ENCODE data around the gene SMYD5.
"Not testable (repeated sequence)": the region's sequence is repeated elsewhere in the genome, so short reads cannot be mapped to it uniquely, and the experiment has no call there.

Gene SMYD5

GRCh38 chr2:73214120-73215035 is at the start of gene SMYD5:
Gene SMYD5, plus strand, starts transcription at chr2:73214245. Its CDS starts 22 bp downstream, at chr2:73214267.
- no peak for DNase-seq (ENCODE audit: low read depth)

- DNase-seq (ENCODE audit: low read depth) = not testable (repeated sequence)
These were observed 48.1 kb upstream of the SMYD5 start for GRCh38 chr2:73165978-73166377.

- DNase-seq (ENCODE audit: low read depth) = not testable (repeated sequence)
These were observed 47.2 kb upstream of the SMYD5 start for GRCh38 chr2:73166813-73167212.

DNA sequence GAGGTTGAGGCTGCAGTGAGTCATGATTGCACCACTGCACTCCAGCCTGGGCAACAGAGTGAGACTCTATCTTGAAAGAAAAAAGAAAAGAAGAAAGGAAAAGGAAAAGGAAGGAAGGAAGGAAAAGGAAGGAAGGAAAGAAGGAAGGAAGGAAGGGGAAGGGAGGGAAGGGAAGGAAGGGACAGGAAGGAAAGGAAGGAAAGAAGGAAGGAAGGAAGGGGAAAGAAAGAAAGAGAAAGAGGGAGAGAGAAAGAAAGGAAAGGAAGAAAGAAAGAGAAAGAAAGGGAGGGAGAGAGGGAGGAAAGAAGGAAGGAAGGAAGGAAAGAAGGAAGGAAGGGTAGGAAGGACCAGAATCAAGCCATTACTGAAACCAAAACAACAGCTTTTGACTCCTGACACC is 45.7 kb upstream of the SMYD5 start:
- not testable (repeated sequence) for DNase-seq (ENCODE audit: low read depth)

DNA sequence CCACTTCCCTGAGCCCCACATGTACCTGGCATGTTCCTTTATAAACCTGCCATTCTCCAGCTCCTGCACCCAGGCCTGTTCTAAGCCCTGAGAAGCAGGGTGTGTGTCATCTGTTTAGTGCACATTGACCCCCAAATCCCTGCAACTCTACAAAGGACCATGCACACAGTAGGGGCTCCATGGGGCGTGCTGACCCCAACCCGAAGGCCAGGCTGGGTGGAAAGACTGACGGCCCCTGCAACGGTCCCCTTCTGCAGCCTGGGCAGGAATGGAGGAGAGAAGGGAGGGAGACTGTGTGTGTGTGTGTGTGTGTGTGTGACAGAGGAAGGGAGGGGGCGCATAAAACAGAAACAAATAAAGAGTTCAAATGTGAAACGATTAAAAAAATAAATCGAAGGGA is 43.7 kb upstream of the SMYD5 start:
- DNase-seq (ENCODE audit: low read depth) = not testable (repeated sequence)

DNA sequence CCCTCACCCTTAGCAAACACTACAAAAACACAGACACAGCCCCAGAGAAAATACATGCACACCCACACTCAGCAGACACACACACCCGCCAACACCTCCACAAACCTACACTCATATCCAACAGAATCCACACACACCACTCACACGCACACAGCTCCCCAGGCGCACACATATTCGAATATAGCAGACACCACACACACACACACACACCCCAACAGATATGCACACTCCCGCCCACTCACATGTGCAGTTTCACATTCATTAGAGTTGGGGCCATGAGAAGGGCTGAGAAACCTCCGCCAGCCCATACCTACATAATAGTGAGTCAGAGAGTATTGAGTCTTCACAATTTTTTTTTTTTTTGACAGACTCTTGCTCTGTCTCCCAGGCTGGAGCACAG is 41.1 kb upstream of the SMYD5 start:
- DNase-seq (ENCODE audit: low read depth) = no peak

- no peak for DNase-seq (ENCODE audit: low read depth)
These were observed 40.3 kb upstream of the SMYD5 start for GRCh38 chr2:73173781-73174180.

DNA sequence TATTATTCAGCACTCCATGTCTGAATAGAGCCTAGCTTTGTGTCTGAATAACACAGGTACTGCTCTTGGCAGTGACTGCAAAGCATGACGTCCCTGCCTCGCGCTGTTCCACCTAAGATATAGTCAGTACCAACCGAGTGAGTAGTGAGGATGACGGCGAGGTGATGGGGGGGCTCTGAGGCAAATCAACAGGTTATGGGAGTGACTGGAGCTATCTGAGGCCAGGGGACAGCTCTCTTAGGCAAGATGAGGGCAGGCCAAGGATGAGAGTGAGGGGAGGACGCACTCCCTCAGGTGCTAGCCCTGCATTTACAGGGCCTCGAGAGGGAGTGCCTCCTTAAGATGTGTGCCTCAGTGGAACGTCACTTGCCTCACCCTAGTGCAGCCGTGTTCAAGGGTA is 39.8 kb upstream of the SMYD5 start:
- no peak for DNase-seq (ENCODE audit: low read depth)

DNA sequence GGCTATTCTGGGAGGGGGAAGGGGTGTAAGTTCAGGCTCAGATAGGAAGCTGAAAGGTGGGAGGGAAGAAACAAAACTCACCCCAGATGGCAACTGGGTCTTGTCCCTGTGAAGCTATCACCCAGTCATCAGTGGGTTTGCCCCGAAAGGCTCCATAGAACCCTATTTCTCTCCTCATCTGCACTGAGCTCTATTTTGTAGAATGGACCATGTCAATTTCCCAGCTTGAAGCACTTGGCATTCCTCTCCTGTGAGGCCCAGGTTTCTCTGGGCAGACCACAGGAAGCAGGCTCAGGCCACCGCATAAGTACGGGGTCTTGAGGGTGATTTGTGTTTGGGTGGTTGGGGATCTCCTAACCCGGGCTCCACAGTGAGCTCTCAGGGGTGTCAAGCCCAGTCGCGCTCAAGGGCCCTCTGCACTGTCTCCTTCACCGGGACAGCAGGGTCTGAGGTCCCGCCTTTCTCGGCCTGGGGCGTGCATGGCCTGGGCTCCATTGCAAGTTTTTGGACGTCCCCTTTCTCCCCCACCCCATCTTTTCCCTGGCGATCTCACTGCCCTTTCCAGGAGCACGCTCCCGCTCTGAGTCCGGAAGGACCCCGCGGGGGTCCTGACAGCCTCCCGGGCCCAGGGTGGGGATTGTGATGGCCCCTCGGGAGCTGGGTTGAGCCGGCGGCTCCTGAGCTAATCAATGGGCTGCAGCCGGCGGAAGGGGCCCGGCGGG is 38.9 kb upstream of the SMYD5 start:
- DNase-seq (ENCODE audit: low read depth) = no peak

DNA sequence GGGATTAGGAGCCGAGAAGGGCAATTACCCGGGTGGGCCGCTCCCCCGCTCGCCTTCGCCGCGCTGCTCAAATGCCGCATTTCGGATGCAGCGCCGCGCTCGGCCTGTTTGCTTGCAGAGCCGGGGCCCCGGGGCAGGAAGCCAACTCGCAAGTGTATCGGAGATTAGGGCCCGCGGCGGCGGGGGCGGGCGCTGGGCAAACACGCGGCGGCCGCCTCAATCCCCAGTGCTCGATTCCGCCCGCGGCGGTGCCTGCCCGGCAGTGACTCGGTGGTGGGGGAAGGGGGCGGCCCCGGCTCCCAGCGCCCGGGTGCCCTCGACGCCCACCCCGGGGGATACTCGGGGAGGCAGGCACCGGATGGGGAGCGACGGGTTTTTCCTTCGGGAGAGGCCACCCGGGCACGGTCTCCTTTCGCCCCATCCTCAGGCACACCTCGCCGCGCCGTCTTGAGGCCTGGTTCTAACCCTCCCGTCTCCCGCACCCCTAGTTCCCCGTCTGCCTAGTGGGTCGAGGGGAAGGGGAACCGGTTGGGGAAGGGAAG is 38.3 kb upstream of the SMYD5 start:
- no peak for DNase-seq (ENCODE audit: low read depth)

DNA sequence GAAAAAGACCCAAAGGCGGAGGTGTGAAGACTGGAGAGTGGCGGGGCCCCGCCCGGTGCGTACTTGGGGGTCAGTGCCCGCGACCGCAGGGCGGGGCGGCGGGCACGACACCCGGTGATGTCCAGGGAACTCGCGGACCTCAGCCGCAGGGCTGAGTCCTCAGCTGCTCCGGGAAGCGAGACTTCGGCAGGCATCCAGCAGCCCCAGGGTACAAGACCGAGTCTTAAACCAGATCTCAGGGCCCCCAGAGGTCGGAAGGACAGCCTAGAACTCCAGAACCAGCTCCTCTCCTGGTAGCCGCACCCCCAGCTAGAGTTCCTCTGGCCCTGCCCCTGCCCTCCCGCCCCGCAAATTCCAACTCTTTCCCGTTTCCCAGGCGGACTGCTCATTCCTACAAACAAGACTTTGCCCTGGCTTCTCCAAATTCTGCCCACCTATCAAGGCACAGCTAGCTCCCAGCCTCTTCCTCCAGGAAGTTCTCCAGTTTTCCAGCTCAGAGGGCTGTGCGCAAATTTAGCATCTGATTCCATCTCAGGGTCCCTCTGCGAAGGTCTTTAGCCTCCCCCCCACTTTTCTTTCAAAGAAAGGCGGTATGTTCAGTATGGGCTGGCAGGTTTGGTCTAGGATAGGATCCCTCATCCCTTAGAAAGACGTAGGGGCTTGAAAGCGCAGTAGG is 37.7 kb upstream of the SMYD5 start:
- DNase-seq (ENCODE audit: low read depth) = no peak

GRCh38 chr2:73176881-73177644 is 37.0 kb upstream of the SMYD5 start:
- DNase-seq (ENCODE audit: low read depth) = no peak

- DNase-seq (ENCODE audit: low read depth) = no peak
These were observed 36.3 kb upstream of the SMYD5 start for GRCh38 chr2:73177645-73178255.

DNA sequence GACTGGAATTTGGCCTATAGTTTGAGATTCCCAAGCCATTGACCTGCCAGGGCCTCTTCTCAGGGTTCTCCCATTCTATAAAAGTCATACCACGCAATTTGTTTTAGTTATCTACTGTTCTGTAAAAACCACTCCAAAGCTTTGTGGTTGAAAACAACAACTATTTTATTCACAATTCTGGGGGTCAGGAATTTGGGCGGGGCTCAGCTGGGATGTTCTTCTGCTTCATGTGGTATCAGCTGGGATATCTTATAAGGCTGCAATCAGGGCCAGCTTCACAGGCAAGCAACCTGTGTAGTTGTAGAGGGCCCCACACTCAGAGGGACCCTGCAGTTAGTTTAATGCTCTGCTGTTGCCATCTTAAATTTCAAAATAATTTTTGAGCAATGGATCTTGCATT is 28.1 kb upstream of the SMYD5 start:
- DNase-seq (ENCODE audit: low read depth) = no peak

DNA sequence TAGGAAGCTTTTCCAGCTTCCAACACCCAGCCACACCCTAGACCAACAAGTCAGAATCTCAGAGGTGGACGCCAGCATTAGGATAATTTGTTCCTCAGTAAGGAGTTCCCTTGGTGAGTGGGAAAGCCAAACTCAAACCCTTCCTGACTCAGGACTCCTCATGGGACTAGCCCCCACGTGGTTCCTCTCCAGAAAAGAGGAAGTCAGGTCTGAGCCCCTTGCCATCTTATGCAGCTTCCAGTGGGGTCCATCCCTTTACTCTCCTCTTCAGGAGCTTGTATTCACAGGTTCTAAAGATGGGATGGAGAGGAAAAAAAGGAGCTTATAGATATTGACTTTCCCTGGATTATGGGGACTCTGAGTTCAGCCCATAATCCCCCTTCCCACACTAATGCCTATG is 26.5 kb upstream of the SMYD5 start:
- DNase-seq (ENCODE audit: low read depth) = no peak

- DNase-seq (ENCODE audit: low read depth) = no peak
These were observed 16.5 kb upstream of the SMYD5 start for GRCh38 chr2:73197579-73197978.

DNA sequence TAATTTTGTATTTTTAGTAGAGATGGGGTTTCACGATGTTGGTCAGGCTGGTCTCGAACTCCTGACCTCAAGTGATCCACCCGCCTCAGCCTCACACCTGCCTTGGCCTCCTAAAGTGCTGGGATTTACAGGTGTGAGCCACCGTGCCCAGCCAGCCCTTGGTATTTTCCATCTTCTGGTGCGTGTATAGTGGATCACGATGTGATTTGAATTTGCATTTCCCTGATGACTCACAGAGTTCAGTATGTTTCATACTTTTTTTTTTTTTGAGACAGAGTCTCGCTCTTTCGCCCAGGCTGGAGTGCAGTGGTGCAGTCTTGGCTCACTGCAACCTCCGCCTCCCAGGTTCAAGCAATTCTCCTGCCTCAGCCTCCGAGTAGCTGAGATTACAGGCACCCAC is 13.8 kb upstream of the SMYD5 start:
- not testable (repeated sequence) for DNase-seq (ENCODE audit: low read depth)

DNA sequence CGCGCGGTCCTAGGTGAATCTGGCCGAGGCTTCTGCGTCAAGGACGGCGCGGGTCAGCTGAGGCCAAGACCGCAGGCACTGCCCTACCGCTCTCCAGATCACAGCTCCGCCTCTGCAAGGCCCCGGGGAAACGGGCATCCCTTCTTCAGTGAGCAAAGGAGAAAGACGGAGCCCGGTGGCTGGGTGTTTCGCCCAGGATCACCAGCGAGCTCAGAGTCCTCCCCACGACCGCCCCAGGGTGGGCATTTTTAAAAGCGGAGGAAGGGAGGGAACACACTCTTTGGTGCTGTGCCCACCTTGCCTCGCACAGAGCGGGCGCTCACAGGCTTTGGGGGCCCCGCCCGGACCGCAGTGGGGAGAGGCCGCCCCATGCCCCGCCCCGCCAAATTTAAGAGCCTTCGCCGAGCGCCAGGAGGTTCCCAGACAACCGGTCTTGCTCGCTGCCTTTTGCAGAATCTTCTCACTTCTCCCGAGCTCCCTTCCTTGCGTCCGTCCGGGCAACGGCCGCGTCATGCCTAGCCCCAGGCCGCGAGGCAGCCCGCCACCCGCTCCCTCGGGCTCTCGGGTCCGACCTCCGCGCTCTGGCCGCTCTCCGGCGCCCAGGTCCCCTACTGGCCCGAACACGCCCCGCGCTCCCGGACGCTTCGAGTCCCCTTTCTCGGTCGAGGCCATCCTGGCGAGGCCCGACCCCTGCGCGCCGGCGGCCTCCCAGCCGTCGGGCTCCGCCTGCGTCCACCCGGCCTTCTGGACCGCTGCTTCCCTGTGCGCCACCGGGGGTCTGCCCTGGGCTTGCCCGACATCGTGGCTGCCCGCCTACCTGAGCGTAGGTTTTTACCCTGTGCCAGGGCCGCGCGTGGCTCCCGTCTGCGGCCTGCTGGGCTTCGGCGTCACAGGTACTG is 11.6 kb upstream of the SMYD5 start, which contains the start of gene NOTO:
Gene NOTO, plus strand, starts transcription at position 419 of the 899 bp plus-strand sequence. Its CDS starts 93 bp downstream, at position 512.
- DNase-seq (ENCODE audit: low read depth) = no peak

- DNase-seq (ENCODE audit: low read depth) = no peak
These were observed 10.9 kb upstream of the SMYD5 start for GRCh38 chr2:73203055-73203681.
